Keratinocyte (primary cell): Measurements from ENCODE around the gene MREG. TPM values are rescaled to one million over a fixed set of nuclear protein-coding genes. Genes with fewer than 3 reads are reported as not detected.

Source experiments
- DNase-seq: peaks from one replicate; pipeline ENCODE4 v3.0.0-alpha.2; 2011; ENCODE audit warnings: low read depth, missing footprints, low spot score
- FAIRE-seq: peaks from 2 replicates; lab custom pipeline; 2011; peaks lifted over from hg19 to GRCh38; lab: Jason Lieb, UNC
- H2AFZ ChIP-seq: 2 replicates; pipeline ENCODE4 v1.6.0; 2012; ENCODE audit warnings: low read length, control low read depth, inconsistent platforms; ENCODE audit not compliant: control insufficient read depth
- H3K27ac ChIP-seq: 2 replicates; pipeline ENCODE4 v1.5.1; 2011; ENCODE audit warnings: low read length; ENCODE audit not compliant: control insufficient read depth, insufficient read depth
- H3K27me3 ChIP-seq: 3 replicates; pipeline ENCODE4 v1.6.0; 2011; ENCODE audit warnings: low read length; ENCODE audit not compliant: control insufficient read depth, insufficient read depth; ENCODE audit errors: extremely low read depth
- H3K36me3 ChIP-seq, 2 experiments: 2 replicates in 1 of 2; 3 replicates in 1 of 2; pipeline ENCODE4 v1.5.1; 2011; ENCODE audit warnings: low read length in 2 of 2, mild to moderate bottlenecking in 1 of 2; ENCODE audit not compliant: control insufficient read depth in 2 of 2, insufficient read depth in 2 of 2; ENCODE audit errors: extremely low read depth in 1 of 2
- H3K4me1 ChIP-seq: 3 replicates; pipeline ENCODE4 v1.5.1; 2011; ENCODE audit warnings: low read length; ENCODE audit not compliant: control insufficient read depth, insufficient read depth; ENCODE audit errors: extremely low read depth
- H3K4me2 ChIP-seq: 3 replicates; pipeline ENCODE4 v1.6.0; 2011; ENCODE audit warnings: low read depth, low read length; ENCODE audit not compliant: control insufficient read depth, insufficient read depth; ENCODE audit errors: extremely low read depth
- H3K4me3 ChIP-seq, 3 experiments: fragments of 200-600 bp in 1 of 3; sonication (generic) in 1 of 3; 2 replicates in 2 of 3; 3 replicates in 1 of 3; pipeline ENCODE4 v1.5.1; 2011 to 2016; ENCODE audit warnings: low read length in 3 of 3, mild to moderate bottlenecking in 3 of 3, control low read depth in 2 of 3, inconsistent platforms in 1 of 3, low read depth in 1 of 3, mixed read lengths in 1 of 3, mixed run types in 1 of 3, moderate library complexity in 1 of 3; ENCODE audit not compliant: control insufficient read depth in 2 of 3, insufficient read depth in 2 of 3; ENCODE audit errors: extremely low read depth in 1 of 3
- H3K79me2 ChIP-seq: 2 replicates; pipeline ENCODE4 v1.6.0; 2012; ENCODE audit warnings: low read length; ENCODE audit not compliant: control insufficient read depth, insufficient read depth
- H3K9ac ChIP-seq: 3 replicates; pipeline ENCODE4 v1.6.0; 2011; ENCODE audit warnings: low read length; ENCODE audit not compliant: control insufficient read depth, insufficient read depth; ENCODE audit errors: extremely low read depth
- H3K9me1 ChIP-seq: 3 replicates; pipeline ENCODE4 v1.6.0; 2011; ENCODE audit warnings: low read length; ENCODE audit not compliant: control insufficient read depth, insufficient read depth; ENCODE audit errors: extremely low read depth
- H3K9me3 ChIP-seq: 2 replicates; pipeline ENCODE4 v1.5.1; 2012; ENCODE audit warnings: low read depth, low read length; ENCODE audit not compliant: control insufficient read depth
- H4K20me1 ChIP-seq: 3 replicates; pipeline ENCODE4 v1.6.0; 2011; ENCODE audit warnings: low read length; ENCODE audit not compliant: control insufficient read depth, insufficient read depth; ENCODE audit errors: extremely low read depth
- CTCF ChIP-seq, 3 experiments: IDR thresholded peaks in 1 of 3; conservative IDR thresholded peaks in 1 of 3; optimal IDR thresholded peaks in 1 of 3; 2 replicates in 2 of 3; 3 replicates in 1 of 3; pipeline versions ENCODE3 to v1.5.1; 2011; ENCODE audit warnings: low read length in 3 of 3, mild to moderate bottlenecking in 3 of 3, moderate library complexity in 2 of 3, control low read depth in 1 of 3, inconsistent platforms in 1 of 3; ENCODE audit not compliant: insufficient read depth in 2 of 3; ENCODE audit errors: extremely low read depth in 1 of 3
- EZH2 ChIP-seq: IDR thresholded peaks from one replicate; pipeline ENCODE4 v1.6.1; 2012; ENCODE audit warnings: inconsistent platforms, mild to moderate bottlenecking, low read length, moderate library complexity
- dilution Hi-C: fragments of 300-500 bp; cut with MboI; formaldehyde crosslinking; loops from one replicate; pipeline ENCODE4 v1.7.0; 2020; ENCODE audit warnings: low sequenced_read_pairs; ENCODE audit not compliant: extremely low pct_ligation_motif_present
- polyA plus RNA-seq, 5 experiments: library from polyadenylated mRNA; depleted of rRNA in 3 of 5; stranded (reverse) in 3 of 5; stranded (forward) in 1 of 5; unstranded in 1 of 5; fragments of >200 nt; gene quantifications; 1 replicate in 1 of 5; 2 replicates in 3 of 5; 3 replicates in 1 of 5; pipeline versions ENCODE4 v1.2.1 to v1.2.3, GENCODE V29; 2011 to 2012; ENCODE audit warnings: missing spikeins in 2 of 5, low read depth in 1 of 5, low replicate concordance in 1 of 5

The MREG gene
- polyA plus RNA-seq, 1 donor (not counting 4 experiments of a cell fraction or from before 2014, with no cell fraction given): 32.9 TPM

GRCh38 chr2:216002693-216003092 is 10.7 kb downstream of the MREG start:
- no peak for TF ChIP-seq CTCF (optimal IDR thresholded peaks at IDR 0.05 in 1 of 3, IDR thresholded peaks at IDR 0.05 in 1 of 3, conservative IDR thresholded peaks at IDR 0.05 in 1 of 3; ENCODE audit: extremely low read depth in 1 of 3, insufficient read depth in 2 of 3, low read length in 3 of 3)
- H2AFZ ChIP-seq: no peak overlapping the region
- no peak overlapping the region for H3K4me3 ChIP-seq
- H3K36me3 ChIP-seq: peaks cover 4 to 7% of the 10 kb centered on the region in 2 experiments
- H3K27me3 ChIP-seq: no peaks in the 10 kb centered on the region
- H3K9me1 ChIP-seq: no peaks in the 10 kb centered on the region
- no peak overlapping the region for H3K9ac ChIP-seq
- DNase-seq: no peak
- no peaks in the 10 kb centered on the region for H3K9me3 ChIP-seq
- dilution Hi-C loops: no loop called here
- no peaks in the 10 kb centered on the region for H4K20me1 ChIP-seq
- H3K4me1 ChIP-seq: peaks cover 27% of the 10 kb centered on the region
- no peak for FAIRE-seq
- peaks cover 73% of the 10 kb centered on the region for H3K79me2 ChIP-seq
- H3K4me2 ChIP-seq: no peak overlapping the region
- H3K27ac ChIP-seq: no peak overlapping the region

DNA sequence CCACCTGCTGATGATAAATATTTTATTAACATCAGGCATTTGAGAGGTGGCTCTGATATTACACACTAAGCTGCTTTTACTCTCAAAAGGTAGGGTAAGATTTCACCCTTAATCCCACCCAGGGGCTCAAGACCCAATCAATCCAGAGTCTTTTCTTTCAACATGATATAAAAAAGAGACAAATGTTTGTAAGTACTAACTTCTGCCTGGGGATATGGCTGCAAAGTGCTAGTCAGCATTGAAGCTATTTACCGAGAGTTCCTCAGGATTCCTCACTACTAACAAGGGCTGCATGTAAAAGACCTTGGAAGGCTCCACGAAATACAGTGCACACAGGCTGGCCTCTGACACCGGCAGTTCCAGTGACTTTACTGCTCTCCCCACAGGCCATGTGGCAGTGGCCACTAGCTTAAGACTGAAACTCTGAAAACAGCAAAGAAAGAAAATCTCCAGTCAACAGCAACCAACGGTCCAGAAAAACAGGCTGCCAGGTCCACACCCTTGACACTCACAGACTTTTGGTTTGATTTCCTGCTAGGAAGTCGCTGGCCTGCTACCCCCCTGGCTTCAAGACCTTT is 11.2 kb downstream of the MREG start:
- H3K4me2 ChIP-seq: no peak overlapping the region
- no peaks in the 10 kb centered on the region for H3K27me3 ChIP-seq
- no peak for FAIRE-seq
- no peaks in the 10 kb centered on the region for H3K9me1 ChIP-seq
- dilution Hi-C loops: no loop called here
- no peak overlapping the region for H3K27ac ChIP-seq
- no peak for DNase-seq
- no peak overlapping the region for H3K9ac ChIP-seq
- H3K4me1 ChIP-seq: peaks cover 29% of the 10 kb centered on the region
- H3K36me3 ChIP-seq: peaks cover 4 to 7% of the 10 kb centered on the region in 2 experiments
- TF ChIP-seq CTCF (optimal IDR thresholded peaks at IDR 0.05 in 1 of 3, IDR thresholded peaks at IDR 0.05 in 1 of 3, conservative IDR thresholded peaks at IDR 0.05 in 1 of 3; ENCODE audit: extremely low read depth in 1 of 3, insufficient read depth in 2 of 3, low read length in 3 of 3) (no peak), EZH2 (no peak)
- peaks cover 70% of the 10 kb centered on the region for H3K79me2 ChIP-seq
- H3K4me3 ChIP-seq: no peak overlapping the region
- no peak overlapping the region for H2AFZ ChIP-seq
- H3K9me3 ChIP-seq: no peaks in the 10 kb centered on the region
- no peaks in the 10 kb centered on the region for H4K20me1 ChIP-seq
